Activated T-cell treated with anti-CD3 and anti-CD28 coated beads, Interleukin-2, amount 50 U/mL, for 72 hours (primary cell): ENCODE measurements around the gene CRYBB3. TPM values are rescaled to one million over a fixed set of nuclear protein-coding genes. Genes with fewer than 3 reads are reported as not detected.

Source experiments
- total RNA-seq, 2 donors: library from RNA; stranded (reverse); gene quantifications; one replicate each; pipeline ENCODE4 v1.2.3, GENCODE V29; 2022

Gene CRYBB3
- total RNA-seq, 2 donors from 2014 or later = 0.30 to 0.77 TPM

Other genes starting within 250 kb of the CRYBB3 start
- 10 to 100 TPM in 1 of 2 donors, 1 to 10 TPM in 1; 6.6 to 10.8 TPM for gene KIAA1671, start 247.1 kb upstream of the CRYBB3 start, total RNA-seq
- under 1 TPM in 1 of 2 donors, not detected in 1; 0.51 TPM for gene CRYBB2, start 19.8 kb downstream of the CRYBB3 start, total RNA-seq